Naive thymus-derived CD8-positive, alpha-beta T cell (primary cell): ENCODE data around the gene PNRC1. TPM values are rescaled to one million over a fixed set of nuclear protein-coding genes. Genes with fewer than 3 reads are reported as not detected.
A peak's percentile ranks its signal among the peaks of the same experiment; 100 is the strongest.

Source experiments
- ATAC-seq, 2 donors: fragments of 150-1000 bp; cut with Tn5 transposase in 1 of 2; sonication (Bioruptor Pico), chemical (Tn5 transposase) in 1 of 2; 1 replicate in 1 of 2; 2 replicates in 1 of 2; pipeline ENCODE4 v1.10.0; 2021; ENCODE audit warnings: mild to moderate bottlenecking in 2 of 2, moderate library complexity in 2 of 2
- POLR2A ChIA-PET: fragments of 350-600 bp; sonication (Branson Sonifier 250); formaldehyde crosslinking; loops from one replicate; lab custom pipeline; 2021; ENCODE audit warnings: antibody characterized with exemption; lab: Charles Lee
- DNase-seq, 10 donors: peaks; one replicate each; pipeline versions ENCODE4 v3.0.0 to v3.0.0-alpha.2; 2020 to 2022
- H3K27ac Mint-ChIP-seq, 10 donors: one replicate each; pipeline ENCODE4 v1.8.0; 2020 to 2022; ENCODE audit warnings: mild to moderate bottlenecking in 10 of 10, mixed read lengths in 10 of 10, moderate library complexity in 4 of 10, inconsistent platforms in 1 of 10
- H3K27me3 Mint-ChIP-seq, 5 donors: one replicate each; pipeline ENCODE4 v1.8.0; 2021 to 2022; ENCODE audit warnings: mixed read lengths in 5 of 5
- H3K36me3 Mint-ChIP-seq, 3 donors: one replicate each; pipeline ENCODE4 v1.8.0; 2020 to 2022; ENCODE audit warnings: mixed read lengths in 3 of 3, mild to moderate bottlenecking in 2 of 3, inconsistent platforms in 1 of 3
- H3K4me1 Mint-ChIP-seq, 4 donors: one replicate each; pipeline ENCODE4 v1.8.0; 2021 to 2022; ENCODE audit warnings: mixed read lengths in 4 of 4
- H3K4me3 Mint-ChIP-seq, 10 donors: one replicate each; pipeline ENCODE4 v1.8.0; 2020 to 2022; ENCODE audit warnings: mild to moderate bottlenecking in 10 of 10, mixed read lengths in 10 of 10, moderate library complexity in 6 of 10, inconsistent platforms in 1 of 10
- H3K9me3 Mint-ChIP-seq, 9 donors: one replicate each; pipeline ENCODE4 v1.8.0; 2020 to 2022; ENCODE audit warnings: mixed read lengths in 9 of 9, mild to moderate bottlenecking in 3 of 9, inconsistent platforms in 1 of 9, moderate library complexity in 1 of 9
- polyA plus RNA-seq, 3 donors: library from polyadenylated mRNA; unstranded; fragments of 300-500 nt; fragmentation: Illumina TruSeq; gene quantifications; one replicate each; pipeline ENCODE4 v1.2.3, GENCODE V29; 2021
- total RNA-seq, 8 experiments: library from RNA in 2 of 8; stranded (reverse) in 2 of 8; gene quantifications; one replicate each; pipeline ENCODE4 v1.2.3 and lab custom pipeline; 2021 to 2026

Gene PNRC1
- total and polyA plus RNA-seq, 5 experiments from 2014 or later, result 561 to 737 (median 645) TPM

DNA sequence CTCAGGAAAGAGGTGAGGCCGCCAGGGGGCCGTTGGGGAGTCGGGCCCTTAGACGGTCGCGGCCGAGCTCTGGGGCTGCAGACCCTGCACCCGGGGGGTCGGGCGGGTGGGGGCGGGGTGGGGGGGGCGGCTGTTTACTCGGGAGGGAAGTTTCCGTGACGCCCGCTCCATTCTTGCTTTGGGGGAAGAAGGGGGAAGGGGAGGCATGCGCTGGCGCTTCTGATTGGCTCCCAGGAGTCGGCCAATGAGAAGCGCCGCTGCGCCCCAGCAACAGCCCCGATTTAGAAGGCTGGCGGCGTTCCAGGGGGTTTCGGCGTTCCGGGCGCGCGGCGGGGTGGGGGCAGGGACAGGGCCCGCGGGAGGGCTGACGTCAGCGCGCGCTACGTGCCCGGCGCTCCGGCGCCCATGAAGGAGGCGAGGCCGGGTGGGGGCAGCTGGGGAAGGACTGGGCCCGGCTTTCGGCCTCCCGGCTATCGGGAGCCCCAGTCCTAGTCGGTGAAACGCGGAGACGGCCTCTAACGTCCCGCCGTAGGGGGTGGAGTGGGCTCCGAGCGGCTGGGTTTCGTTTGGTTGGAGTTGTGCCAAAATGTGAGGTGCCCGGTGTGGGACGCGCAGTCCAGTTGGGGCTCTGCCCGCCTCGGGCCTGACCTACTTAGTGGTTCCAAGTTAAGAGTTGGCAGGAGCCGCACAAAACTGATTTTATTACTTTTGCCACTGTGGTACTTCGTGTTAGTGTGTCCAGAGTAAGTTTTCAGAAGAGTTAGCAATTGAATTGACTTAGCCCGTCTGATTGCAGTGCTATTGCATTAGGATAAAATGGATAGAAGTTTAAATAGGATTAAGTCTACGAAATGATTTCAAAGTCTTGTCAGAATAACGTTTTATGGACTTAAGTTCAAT is 1.1 kb downstream of the PNRC1 start:
- ATAC-seq (peak; percentile 52 to 61), DNase-seq (peak; percentile 96 to 100 (median 99))
- peak overlapping the region; percentile 86 to 99 (median 95) for H3K27ac Mint-ChIP-seq
- H3K9me3 Mint-ChIP-seq, result no peaks in the 10 kb centered on the region
- peak overlapping the region; percentile 87 to 99 (median 94) for H3K4me3 Mint-ChIP-seq
- no peaks in the 10 kb centered on the region for H3K27me3 Mint-ChIP-seq
- H3K36me3 Mint-ChIP-seq, result peaks cover 17 to 48% (median 36%) of the 10 kb centered on the region in 3 donors
- POLR2A ChIA-PET, result interaction anchor here (0.5 to 6.0 kb wide), 15 partner anchors 10 to 1380 kb away, joined by 3 to 105 read pairs (median 7); partner anchors contain the start of genes AKIRIN2, PM20D2, RNGTT and UBE2J1
- peaks cover 23 to 49% (median 46%) of the 10 kb centered on the region in 4 donors for H3K4me1 Mint-ChIP-seq

DNA sequence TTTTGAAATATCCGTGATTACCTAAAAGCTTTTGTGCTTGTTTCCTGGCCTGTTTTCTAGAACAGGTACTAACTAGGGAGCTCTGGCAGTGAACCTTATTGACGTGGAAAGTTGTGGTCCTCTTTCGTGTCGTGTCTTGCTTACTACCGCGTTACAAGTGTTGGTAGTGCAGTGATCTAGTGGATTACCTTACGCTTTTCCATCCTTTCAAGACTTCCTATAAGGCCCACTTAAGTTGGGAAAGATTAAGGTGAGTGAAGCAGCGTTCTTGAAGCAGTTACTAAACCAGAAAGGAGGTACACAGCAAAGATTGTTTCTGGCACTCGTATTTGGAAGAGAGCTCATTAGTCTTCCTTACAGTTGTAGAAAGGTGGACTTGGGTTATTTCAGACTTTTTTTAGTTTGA is 1.9 kb downstream of the PNRC1 start:
- Mint-ChIP-seq H3K36me3 (peaks cover 17 to 52% (median 36%) of the 10 kb centered on the region in 3 donors), H3K9me3 (no peaks in the 10 kb centered on the region), H3K4me3 (peak overlapping the region; percentile 87 to 99 (median 94)), H3K4me1 (peaks cover 27 to 54% (median 50%) of the 10 kb centered on the region in 4 donors), H3K27ac (peak overlapping the region; percentile 86 to 99 (median 95)), H3K27me3 (no peaks in the 10 kb centered on the region)
- POLR2A ChIA-PET, result interaction anchor here (0.7 to 6.0 kb wide), 7 partner anchors 8 to 566 kb away, joined by 3 to 105 read pairs (median 6); partner anchors contain the start of genes PM20D2, RNGTT and UBE2J1
- ATAC-seq (no peak), DNase-seq (peak in 4 of 10 donors; percentile 21 to 44 (median 32))

DNA sequence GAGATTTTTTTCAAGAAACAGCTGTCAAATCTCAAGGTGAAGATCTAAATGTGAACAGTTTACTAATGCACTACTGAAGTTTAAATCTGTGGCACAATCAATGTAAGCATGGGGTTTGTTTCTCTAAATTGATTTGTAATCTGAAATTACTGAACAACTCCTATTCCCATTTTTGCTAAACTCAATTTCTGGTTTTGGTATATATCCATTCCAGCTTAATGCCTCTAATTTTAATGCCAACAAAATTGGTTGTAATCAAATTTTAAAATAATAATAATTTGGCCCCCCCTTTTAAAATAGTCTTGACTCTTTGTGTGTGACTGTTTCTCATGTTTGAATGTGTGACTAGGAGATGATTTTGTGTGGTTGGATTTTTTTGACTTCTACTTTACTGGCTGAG is 4.0 kb downstream of the PNRC1 start:
- DNase-seq (peak in 1 of 10 donors; percentile 10), ATAC-seq (no peak)
- peaks cover 17 to 54% (median 36%) of the 10 kb centered on the region in 3 donors for H3K36me3 Mint-ChIP-seq
- H3K4me1 Mint-ChIP-seq, result peaks cover 31 to 62% (median 56%) of the 10 kb centered on the region in 4 donors
- H3K27ac Mint-ChIP-seq, result peak overlapping the region; percentile 54 to 99 (median 76)
- H3K9me3 Mint-ChIP-seq, result no peaks in the 10 kb centered on the region
- POLR2A ChIA-PET, result interaction anchor here (1.1 to 2.6 kb wide), 3 partner anchors 32 to 73 kb away, joined by 3 to 14 read pairs (median 6); partner anchors contain the start of gene PM20D2
- no peaks in the 10 kb centered on the region for H3K27me3 Mint-ChIP-seq
- peak overlapping the region; percentile 10 to 99 (median 74) for H3K4me3 Mint-ChIP-seq

DNA sequence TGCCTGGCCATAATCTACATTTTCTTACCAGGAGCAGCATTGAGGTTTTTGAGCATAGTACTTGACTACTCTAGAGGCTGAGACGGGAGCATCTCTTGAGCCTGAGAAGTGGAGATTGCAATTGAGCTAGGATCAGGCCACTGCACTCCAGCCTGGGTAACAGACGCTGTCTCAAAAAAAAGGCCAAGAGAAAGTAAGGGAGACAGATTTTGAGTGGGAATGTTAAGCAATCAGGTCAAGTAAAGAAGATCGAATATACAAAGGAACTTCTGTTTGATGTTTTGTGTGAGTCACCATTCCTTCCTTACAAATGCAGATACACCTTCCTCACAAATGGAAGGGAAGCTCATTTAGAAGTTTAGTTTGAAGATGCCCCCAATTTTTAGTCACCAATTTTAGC is 4.4 kb downstream of the PNRC1 start:
- H3K27ac Mint-ChIP-seq, result peak overlapping the region; percentile 47 to 99 (median 72)
- no peak for ATAC-seq
- H3K4me3 Mint-ChIP-seq, result peak overlapping the region; percentile 10 to 89 (median 68)
- POLR2A ChIA-PET, result interaction anchor here (1.1 to 2.6 kb wide), 3 partner anchors 32 to 73 kb away, joined by 3 to 14 read pairs (median 6); partner anchors contain the start of gene PM20D2
- H3K4me1 Mint-ChIP-seq, result peaks cover 33 to 66% (median 59%) of the 10 kb centered on the region in 4 donors
- no peaks in the 10 kb centered on the region for H3K9me3 Mint-ChIP-seq
- peaks cover 17 to 54% (median 36%) of the 10 kb centered on the region in 3 donors for H3K36me3 Mint-ChIP-seq
- DNase-seq, result peak in 1 of 10 donors; percentile 17
- H3K27me3 Mint-ChIP-seq, result no peaks in the 10 kb centered on the region

DNA sequence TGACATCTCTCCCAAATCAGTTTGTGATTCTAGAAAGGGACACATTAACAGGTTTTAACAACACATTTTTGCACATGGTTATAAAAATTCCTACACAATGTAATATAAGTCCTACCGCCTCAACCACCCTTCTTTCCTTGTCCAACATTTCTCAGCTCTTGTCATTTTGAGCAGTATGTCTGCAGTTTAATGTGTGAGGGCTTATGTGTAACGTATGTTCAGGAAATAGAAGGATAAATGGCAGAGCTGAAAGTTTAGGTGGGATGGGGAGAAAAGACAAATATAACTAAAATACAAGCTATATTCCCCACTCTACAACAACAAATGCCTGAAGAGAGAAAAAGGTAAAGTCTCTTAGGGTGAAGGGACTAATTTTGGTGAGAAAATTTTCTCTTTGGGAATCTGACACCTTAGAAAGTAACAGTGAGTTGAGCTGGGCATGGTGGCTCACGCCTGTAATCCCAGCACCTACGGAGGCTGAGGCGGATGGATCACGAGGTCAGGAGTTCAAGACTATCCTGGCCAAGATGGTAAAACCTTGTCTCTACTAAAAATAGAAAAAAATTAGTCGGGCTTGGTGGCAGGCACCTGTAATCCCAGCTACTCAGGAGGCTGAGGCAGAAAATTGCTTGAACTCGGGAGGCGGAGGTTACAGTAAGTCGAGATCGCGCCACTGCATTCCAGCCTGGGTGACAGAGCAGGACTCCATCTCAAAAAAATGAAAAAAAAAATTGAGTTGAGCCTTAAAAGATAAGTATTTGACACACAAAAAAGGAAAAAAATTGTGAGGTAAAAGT is 5.1 kb downstream of the PNRC1 start:
- H3K27ac Mint-ChIP-seq, result peak overlapping the region in 8 of 10 donors; percentile 47 to 99 (median 72)
- H3K27me3 Mint-ChIP-seq, result no peaks in the 10 kb centered on the region
- peaks cover 17 to 54% (median 36%) of the 10 kb centered on the region in 3 donors for H3K36me3 Mint-ChIP-seq
- ATAC-seq, result no peak
- H3K4me3 Mint-ChIP-seq, result peak overlapping the region in 6 of 10 donors; percentile 22 to 70 (median 66)
- POLR2A ChIA-PET, result interaction anchor here (0.7 to 2.5 kb wide), 3 partner anchors 11 to 74 kb away, joined by 3 to 14 read pairs (median 7); partner anchors contain the start of gene PM20D2
- peak in 3 of 10 donors; percentile 21 to 28 (median 24) for DNase-seq
- H3K9me3 Mint-ChIP-seq, result no peaks in the 10 kb centered on the region
- H3K4me1 Mint-ChIP-seq, result peaks cover 32 to 69% (median 63%) of the 10 kb centered on the region in 4 donors

DNA sequence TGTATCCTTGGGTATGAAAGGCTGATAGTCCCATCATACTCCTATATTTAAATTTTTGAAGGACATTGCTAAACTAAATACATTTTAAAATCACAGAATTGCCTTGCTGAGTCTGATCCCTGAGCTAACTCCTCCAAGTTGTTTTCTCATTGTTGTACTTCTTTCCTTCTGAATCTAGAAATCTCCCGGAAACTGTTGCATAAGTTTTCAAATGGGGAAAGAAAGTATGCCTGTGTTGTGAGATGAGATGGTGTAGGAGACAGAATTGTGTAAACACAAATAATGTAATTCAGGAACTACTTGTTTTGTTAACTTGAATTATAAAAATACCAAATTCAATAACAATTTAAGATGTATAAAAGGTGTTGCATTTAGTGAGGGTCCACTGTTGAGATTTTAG is 7.3 kb downstream of the PNRC1 start:
- Mint-ChIP-seq H3K36me3 (peaks cover 12 to 43% (median 28%) of the 10 kb centered on the region in 3 donors), H3K4me3 (no peak overlapping the region), H3K4me1 (peaks cover 29 to 62% (median 60%) of the 10 kb centered on the region in 4 donors), H3K27me3 (no peaks in the 10 kb centered on the region), H3K27ac (peak overlapping the region in 6 of 10 donors; percentile 5 to 79 (median 32)), H3K9me3 (no peaks in the 10 kb centered on the region)
- POLR2A ChIA-PET, result no interaction called here
- DNase-seq (no peak), ATAC-seq (no peak)

DNA sequence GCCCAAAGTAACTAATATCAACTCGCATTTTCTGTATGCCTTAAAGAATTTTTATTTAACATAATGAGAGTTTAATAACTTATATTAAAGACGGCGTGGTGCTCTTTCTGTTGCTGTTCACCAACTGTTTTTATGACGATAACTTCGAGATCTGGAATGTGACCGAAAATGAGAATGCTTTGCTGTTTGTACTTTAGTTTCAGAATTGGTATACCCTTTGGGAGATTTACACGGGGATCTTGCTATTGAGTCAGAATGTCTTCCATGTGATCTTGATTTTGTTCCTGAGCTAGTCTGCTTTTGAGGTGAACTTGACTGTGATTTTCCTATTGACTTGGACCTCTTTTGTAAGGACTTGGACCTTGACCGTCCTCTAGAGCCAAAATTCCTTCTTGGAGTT is 17.9 kb downstream of the PNRC1 start:
- POLR2A ChIA-PET, result no interaction called here
- Mint-ChIP-seq H3K9me3 (no peaks in the 10 kb centered on the region), H3K4me1 (no peaks in the 10 kb centered on the region), H3K36me3 (peaks cover 0 to 8% (median 7%) of the 10 kb centered on the region in 3 donors), H3K27ac (no peak overlapping the region), H3K4me3 (no peak overlapping the region), H3K27me3 (no peaks in the 10 kb centered on the region)
- DNase-seq (no peak), ATAC-seq (no peak)

DNA sequence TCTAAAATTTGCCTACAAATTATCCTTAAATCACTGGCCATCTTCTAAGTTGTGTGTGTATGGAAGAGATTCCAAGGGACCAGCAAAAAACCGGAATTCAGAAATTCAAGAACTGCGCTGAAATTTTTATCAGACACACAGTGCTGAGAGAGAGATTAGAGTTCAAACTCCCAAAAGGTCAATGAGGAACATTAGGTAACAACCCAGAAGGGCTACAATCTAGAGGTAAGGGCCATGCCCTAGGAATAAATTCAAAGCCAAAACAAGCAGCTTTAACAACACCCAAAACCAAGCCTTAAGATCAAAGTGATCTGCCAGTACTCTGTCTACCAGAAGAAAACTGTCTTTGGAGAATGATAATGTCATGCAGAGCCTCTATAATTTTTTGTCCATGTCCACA is 19.6 kb downstream of the PNRC1 start:
- Mint-ChIP-seq H3K9me3 (no peaks in the 10 kb centered on the region), H3K4me3 (no peak overlapping the region), H3K27ac (no peak overlapping the region), H3K4me1 (no peaks in the 10 kb centered on the region), H3K36me3 (peaks cover 0 to 10% (median 7%) of the 10 kb centered on the region in 3 donors), H3K27me3 (no peaks in the 10 kb centered on the region)
- ATAC-seq (no peak), DNase-seq (no peak)
- POLR2A ChIA-PET, result no interaction called here

DNA sequence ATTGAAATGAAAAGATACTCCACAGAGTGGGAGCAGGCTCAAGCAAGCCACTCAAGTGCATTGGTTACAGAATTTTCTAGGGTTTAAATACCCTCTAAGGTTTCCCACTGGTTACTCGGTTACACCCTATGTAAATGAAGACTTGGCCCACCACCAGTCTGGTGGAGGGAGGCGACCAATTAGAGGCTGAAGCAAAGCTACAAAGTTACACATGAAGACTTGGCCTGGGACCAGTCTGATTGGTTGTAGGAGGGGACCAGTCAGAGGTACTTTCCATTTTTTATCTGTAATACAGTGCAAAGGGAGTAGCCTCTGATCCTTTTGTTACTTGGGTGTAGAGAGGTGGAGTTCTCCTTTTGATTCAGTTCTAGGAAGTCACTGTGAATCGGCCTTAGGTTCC is 29.7 kb downstream of the PNRC1 start:
- POLR2A ChIA-PET, result no interaction called here
- no peaks in the 10 kb centered on the region for H3K4me1 Mint-ChIP-seq
- no peaks in the 10 kb centered on the region for H3K9me3 Mint-ChIP-seq
- H3K4me3 Mint-ChIP-seq, result no peak overlapping the region
- DNase-seq, result no peak
- peaks cover 0 to 2% (median 0%) of the 10 kb centered on the region in 3 donors for H3K36me3 Mint-ChIP-seq
- H3K27me3 Mint-ChIP-seq, result peaks cover 0 to 2% (median 0%) of the 10 kb centered on the region in 5 donors
- ATAC-seq, result no peak
- no peak overlapping the region for H3K27ac Mint-ChIP-seq

DNA sequence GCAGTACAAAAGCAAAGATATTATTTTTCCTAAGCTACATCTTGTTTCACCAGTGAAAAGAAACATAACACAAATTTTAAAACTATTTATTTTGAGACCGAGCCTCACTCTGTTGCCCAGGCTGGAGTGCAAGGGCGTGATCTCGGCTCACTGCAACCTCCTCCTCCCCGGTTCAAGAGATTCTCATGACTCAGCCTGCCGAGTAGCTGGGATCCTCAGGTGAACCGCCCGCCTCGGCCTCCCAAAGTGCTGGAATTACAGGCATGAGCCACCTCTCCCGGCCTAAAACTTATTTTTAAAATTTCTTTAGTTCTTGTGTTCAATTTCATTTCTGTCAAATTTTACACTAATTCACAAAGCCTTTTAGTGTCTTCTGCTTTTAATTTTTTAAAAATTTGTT is 31.4 kb downstream of the PNRC1 start:
- Mint-ChIP-seq H3K4me1 (peaks cover 2 to 4% (median 2%) of the 10 kb centered on the region in 4 donors), H3K4me3 (no peak overlapping the region), H3K9me3 (no peaks in the 10 kb centered on the region), H3K27me3 (peaks cover 0 to 6% (median 0%) of the 10 kb centered on the region in 5 donors), H3K27ac (no peak overlapping the region), H3K36me3 (peaks cover 0 to 2% (median 0%) of the 10 kb centered on the region in 3 donors)
- DNase-seq (no peak), ATAC-seq (no peak)
- POLR2A ChIA-PET, result no interaction called here

DNA sequence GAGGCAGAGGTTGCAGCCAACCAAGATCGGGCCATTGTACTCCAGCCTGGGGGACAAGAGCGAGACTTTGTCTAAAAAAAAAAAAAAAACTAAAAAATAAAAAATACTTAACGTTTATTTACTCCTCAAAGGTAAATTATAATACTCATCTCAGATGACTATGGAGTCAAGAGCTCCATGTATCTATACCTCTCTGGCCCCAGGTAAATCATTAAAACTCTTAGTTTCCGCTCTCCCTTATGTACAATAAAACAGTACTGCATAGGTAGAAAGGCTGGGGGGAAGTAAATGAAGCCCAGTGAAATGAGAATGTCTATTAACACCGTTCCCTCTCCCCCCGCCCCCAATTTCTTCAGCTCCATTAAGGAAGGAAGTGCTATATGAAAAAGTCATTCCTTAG is 36.2 kb downstream of the PNRC1 start:
- Mint-ChIP-seq H3K27me3 (peaks cover 0 to 8% (median 0%) of the 10 kb centered on the region in 5 donors), H3K27ac (peak overlapping the region in 6 of 10 donors; percentile 0 to 81 (median 65)), H3K9me3 (no peaks in the 10 kb centered on the region), H3K4me1 (peaks cover 8 to 11% (median 10%) of the 10 kb centered on the region in 4 donors), H3K4me3 (peak overlapping the region; percentile 76 to 91 (median 86)), H3K36me3 (peaks cover 0 to 2% (median 0%) of the 10 kb centered on the region in 3 donors)
- DNase-seq, result no peak
- POLR2A ChIA-PET, result interaction anchor here (1.1 to 1.6 kb wide), 3 partner anchors 33 to 37 kb away, joined by 3 to 8 read pairs (median 6); partner anchors contain the start of gene PNRC1
- ATAC-seq, result no peak
